SK-N-SH (cell line): ENCODE data around the gene APOOL.

Experiments used
- POLR2AphosphoS5 ChIP-seq: IDR thresholded peaks from 2 replicates; pipeline ENCODE4 v1.6.1; 2012; ENCODE audit warnings: low read depth, low read length
- TF ChIP-seq, protein P1 (sequence below): fragments of 200-600 bp; sonication (generic); IDR thresholded peaks from 2 replicates; pipeline ENCODE4 v1.6.1; 2017; ENCODE audit warnings: antibody characterized with exemption, mild to moderate bottlenecking, moderate library complexity

GRCh38 chrX:85111347-85111746 is 107.7 kb downstream of the APOOL start:
- TF ChIP-seq, protein P1, sequence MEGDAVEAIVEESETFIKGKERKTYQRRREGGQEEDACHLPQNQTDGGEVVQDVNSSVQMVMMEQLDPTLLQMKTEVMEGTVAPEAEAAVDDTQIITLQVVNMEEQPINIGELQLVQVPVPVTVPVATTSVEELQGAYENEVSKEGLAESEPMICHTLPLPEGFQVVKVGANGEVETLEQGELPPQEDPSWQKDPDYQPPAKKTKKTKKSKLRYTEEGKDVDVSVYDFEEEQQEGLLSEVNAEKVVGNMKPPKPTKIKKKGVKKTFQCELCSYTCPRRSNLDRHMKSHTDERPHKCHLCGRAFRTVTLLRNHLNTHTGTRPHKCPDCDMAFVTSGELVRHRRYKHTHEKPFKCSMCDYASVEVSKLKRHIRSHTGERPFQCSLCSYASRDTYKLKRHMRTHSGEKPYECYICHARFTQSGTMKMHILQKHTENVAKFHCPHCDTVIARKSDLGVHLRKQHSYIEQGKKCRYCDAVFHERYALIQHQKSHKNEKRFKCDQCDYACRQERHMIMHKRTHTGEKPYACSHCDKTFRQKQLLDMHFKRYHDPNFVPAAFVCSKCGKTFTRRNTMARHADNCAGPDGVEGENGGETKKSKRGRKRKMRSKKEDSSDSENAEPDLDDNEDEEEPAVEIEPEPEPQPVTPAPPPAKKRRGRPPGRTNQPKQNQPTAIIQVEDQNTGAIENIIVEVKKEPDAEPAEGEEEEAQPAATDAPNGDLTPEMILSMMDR, result peak; percentile 89
- TF ChIP-seq POLR2AphosphoS5, result no peak
